Loucy (cell line): ENCODE results near the gene IDH3G.

Source experiments
- EZH2phosphoT487 ChIP-seq: fragments of 200-600 bp; IDR thresholded peaks from 2 replicates; pipeline ENCODE4 v1.6.1; 2018; ENCODE audit warnings: antibody characterized with exemption, mild to moderate bottlenecking, moderate library complexity, borderline replicate concordance
- TF ChIP-seq, protein P1 (sequence below): fragments of 200-600 bp; sonication (generic); conservative IDR thresholded peaks from 2 replicates; pipeline ENCODE4 v1.5.1; 2014; ENCODE audit warnings: mild to moderate bottlenecking, antibody characterized with exemption, low read length

DNA sequence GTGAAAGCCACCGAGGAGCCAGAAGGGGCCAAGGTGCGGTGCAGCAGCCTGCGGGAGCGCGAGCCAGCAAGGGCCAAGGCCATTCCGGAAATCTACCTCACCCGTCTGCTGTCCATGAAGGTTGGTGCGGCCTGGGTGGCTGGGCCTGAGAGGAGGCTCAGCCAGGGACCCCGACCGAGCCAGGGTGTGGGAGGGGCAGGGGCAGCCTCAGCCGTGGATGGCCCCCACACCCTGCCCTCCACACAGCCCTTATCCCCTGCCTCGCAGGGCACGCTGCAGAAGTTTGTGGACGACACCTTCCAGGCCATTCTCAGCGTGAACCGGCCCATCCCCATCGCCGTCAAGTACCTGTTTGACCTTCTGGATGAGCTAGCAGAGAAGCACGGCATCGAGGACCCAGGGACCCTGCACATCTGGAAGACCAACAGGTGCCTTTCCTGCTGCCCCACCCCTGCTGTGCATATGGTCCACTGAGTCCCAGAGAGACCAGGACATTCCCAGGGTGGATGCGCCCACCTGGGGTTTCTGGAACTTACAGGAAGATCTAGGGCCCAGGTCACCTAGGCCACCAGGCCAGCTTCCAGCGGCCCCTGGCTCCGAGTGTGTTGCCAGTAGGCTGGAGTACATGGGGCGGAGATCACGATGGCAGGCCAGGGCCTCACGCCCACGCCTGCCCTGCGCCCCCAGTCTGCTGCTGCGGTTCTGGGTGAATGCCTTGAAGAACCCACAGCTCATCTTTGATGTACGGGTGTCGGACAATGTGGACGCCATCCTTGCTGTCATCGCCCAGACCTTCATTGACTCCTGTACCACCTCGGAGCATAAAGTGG, 16.7 kb downstream of the IDH3G start:
- TF ChIP-seq, protein P1, sequence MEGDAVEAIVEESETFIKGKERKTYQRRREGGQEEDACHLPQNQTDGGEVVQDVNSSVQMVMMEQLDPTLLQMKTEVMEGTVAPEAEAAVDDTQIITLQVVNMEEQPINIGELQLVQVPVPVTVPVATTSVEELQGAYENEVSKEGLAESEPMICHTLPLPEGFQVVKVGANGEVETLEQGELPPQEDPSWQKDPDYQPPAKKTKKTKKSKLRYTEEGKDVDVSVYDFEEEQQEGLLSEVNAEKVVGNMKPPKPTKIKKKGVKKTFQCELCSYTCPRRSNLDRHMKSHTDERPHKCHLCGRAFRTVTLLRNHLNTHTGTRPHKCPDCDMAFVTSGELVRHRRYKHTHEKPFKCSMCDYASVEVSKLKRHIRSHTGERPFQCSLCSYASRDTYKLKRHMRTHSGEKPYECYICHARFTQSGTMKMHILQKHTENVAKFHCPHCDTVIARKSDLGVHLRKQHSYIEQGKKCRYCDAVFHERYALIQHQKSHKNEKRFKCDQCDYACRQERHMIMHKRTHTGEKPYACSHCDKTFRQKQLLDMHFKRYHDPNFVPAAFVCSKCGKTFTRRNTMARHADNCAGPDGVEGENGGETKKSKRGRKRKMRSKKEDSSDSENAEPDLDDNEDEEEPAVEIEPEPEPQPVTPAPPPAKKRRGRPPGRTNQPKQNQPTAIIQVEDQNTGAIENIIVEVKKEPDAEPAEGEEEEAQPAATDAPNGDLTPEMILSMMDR, result no peak
- no peak for TF ChIP-seq EZH2phosphoT487
